Activated CD8-positive, alpha-beta memory T cell treated with anti-CD3 and anti-CD28 coated beads, Interleukin-2, amount 50 U/mL, for 48 hours (primary cell): ENCODE measurements around the gene CACNA1D.
A peak's percentile ranks its signal among the peaks of the same experiment; 100 is the strongest.

Experiments
- DNase-seq: peaks from one replicate; pipeline ENCODE4 v3.0.0-alpha.2; 2020

CACNA1D gene

GRCh38 chr3:53835257-53835656 lies 340.8 kb downstream of the CACNA1D start:
- DNase-seq, result no peak

GRCh38 chr3:53836084-53836872 lies 341.9 kb downstream of the CACNA1D start:
- DNase-seq, result peak; percentile 29

- DNase-seq, result peak; percentile 42
These were observed 342.9 kb downstream of the CACNA1D start for GRCh38 chr3:53837331-53837730.

- DNase-seq, result peak; percentile 35
These were observed 346.9 kb downstream of the CACNA1D start for GRCh38 chr3:53841296-53841695.

- DNase-seq, result peak; percentile 28
These were observed 348.2 kb downstream of the CACNA1D start for GRCh38 chr3:53842436-53843194.

GRCh38 chr3:53843195-53844177 lies 349.1 kb downstream of the CACNA1D start:
- DNase-seq, result peak; percentile 22

- DNase-seq, result no peak
These were observed 350.1 kb downstream of the CACNA1D start for GRCh38 chr3:53844262-53845102.

- no peak for DNase-seq
These were observed 350.9 kb downstream of the CACNA1D start for GRCh38 chr3:53845103-53845880.

- no peak for DNase-seq
These were observed 351.4 kb downstream of the CACNA1D start for GRCh38 chr3:53845881-53846133.

GRCh38 chr3:53846134-53846850 lies 351.9 kb downstream of the CACNA1D start, which contains the start of the genes CHDH and IL17RB:
TSS of gene CHDH (minus strand) at chr3:53846419. CDS start at chr3:53824008, 22,411 bp downstream.
TSS of gene IL17RB (plus strand) at chr3:53846568. CDS start at chr3:53846589, 21 bp downstream.
- peak; percentile 57 for DNase-seq

- DNase-seq, result no peak
These were observed 352.4 kb downstream of the CACNA1D start for GRCh38 chr3:53846851-53847155.

- no peak for DNase-seq
These were observed 355.5 kb downstream of the CACNA1D start for GRCh38 chr3:53849916-53850315.

- no peak for DNase-seq
These were observed 356.5 kb downstream of the CACNA1D start for GRCh38 chr3:53850895-53851294.

- DNase-seq, result no peak
These were observed 362.6 kb downstream of the CACNA1D start for GRCh38 chr3:53856964-53857363.

GRCh38 chr3:53858096-53858741 lies 363.8 kb downstream of the CACNA1D start:
- DNase-seq, result no peak

GRCh38 chr3:53859178-53859577 lies 364.8 kb downstream of the CACNA1D start:
- DNase-seq, result no peak

- no peak for DNase-seq
These were observed 365.8 kb downstream of the CACNA1D start for GRCh38 chr3:53860196-53860595.

GRCh38 chr3:53862241-53862640 lies 367.8 kb downstream of the CACNA1D start:
- DNase-seq, result no peak

GRCh38 chr3:53863145-53863544 lies 368.7 kb downstream of the CACNA1D start:
- DNase-seq, result no peak
